ENCODE results near the gene C1orf167. TPM values are rescaled to one million over a fixed set of nuclear protein-coding genes. Genes with fewer than 3 reads are reported as not detected.

C1orf167 gene
- total RNA-seq, 1 experiment from 2014 or later, result 0.39 TPM

DNA sequence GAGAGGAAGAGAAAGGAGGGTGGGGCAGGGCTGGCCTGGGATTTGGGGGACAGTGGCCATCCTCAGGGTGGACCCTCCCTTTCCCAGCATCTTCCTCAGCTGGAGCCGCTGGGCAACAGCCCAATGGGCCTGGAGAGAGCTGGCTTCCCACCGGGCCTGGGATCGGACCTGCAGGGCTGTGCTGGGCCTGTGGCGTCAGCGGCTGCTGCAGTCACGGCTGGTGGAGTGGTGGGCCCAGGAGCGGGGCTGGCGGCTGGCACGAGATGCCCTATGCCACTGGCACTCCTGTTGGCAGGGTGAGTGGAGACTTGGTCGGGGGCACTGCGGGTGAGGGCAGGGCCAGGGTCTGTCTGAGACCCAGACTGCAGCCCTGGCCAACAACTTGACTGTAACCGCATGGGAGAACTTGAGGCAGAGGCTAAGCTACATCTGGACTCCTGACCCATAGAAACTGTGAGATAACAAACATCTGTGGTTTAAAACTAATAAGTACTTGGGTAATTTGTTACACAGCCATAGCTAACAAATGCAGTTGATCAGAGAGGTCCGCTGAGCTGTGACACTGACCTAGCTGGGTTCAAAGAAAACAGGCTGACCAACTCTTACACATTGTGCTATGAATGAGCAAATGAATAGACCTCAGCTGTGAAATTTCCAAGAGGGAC lies 17.9 kb downstream of the C1orf167 start:
- Histone ChIP-seq H2BK120ac (ENCODE audit: low read depth, low read length, poor library complexity, severe bottlenecking) (no peak overlapping the region), H3K79me1 (ENCODE audit: insufficient read depth, low read depth, low read length, poor library complexity, severe bottlenecking) (no peaks in the 10 kb centered on the region), H3K27ac (ENCODE audit: insufficient read length, low read depth, low read length) (no peak overlapping the region), H2AFZ (ENCODE audit: low read length) (no peak overlapping the region), H4K8ac (replicated peaks; ENCODE audit: insufficient read length, low read depth, low read length) (no peak overlapping the region), H3K14ac (ENCODE audit: insufficient read depth, low read length) (no peak overlapping the region), H3K18ac (ENCODE audit: insufficient read length, low read depth, low read length) (no peak overlapping the region), H2BK5ac (ENCODE audit: insufficient read length, low read length) (no peak overlapping the region), H3K79me2 (ENCODE audit: insufficient read depth, low read length) (no peaks in the 10 kb centered on the region), H2BK15ac (ENCODE audit: low read depth, low read length) (no peak overlapping the region), H3K27me3 (ENCODE audit: insufficient read depth, low read length) (no peaks in the 10 kb centered on the region), H3K23me2 (ENCODE audit: insufficient read length, low read depth, low read length, poor library complexity, severe bottlenecking) (no peaks in the 10 kb centered on the region), H3K4me1 (ENCODE audit: insufficient read depth, low read length) (no peaks in the 10 kb centered on the region), H2AK5ac (ENCODE audit: insufficient read length, low read length) (no peak overlapping the region), H3K9me3 (ENCODE audit: control insufficient read depth, low read depth, low read length) (no peaks in the 10 kb centered on the region), H3K9ac (ENCODE audit: extremely low read depth, insufficient read length, low read length) (no peak overlapping the region), H4K5ac (ENCODE audit: insufficient read length, low read depth, low read length) (no peak overlapping the region), H3T11ph (ENCODE audit: low read length) (no peak overlapping the region), H3K4ac (ENCODE audit: low read depth, low read length) (no peak overlapping the region), H4K91ac (ENCODE audit: insufficient read length, low read depth, low read length) (no peak overlapping the region), H2BK12ac (ENCODE audit: insufficient read length, low read depth, low read length) (no peak overlapping the region), H3K56ac (ENCODE audit: insufficient read length, low read depth, low read length) (no peak overlapping the region), H3K4me2 (ENCODE audit: insufficient read depth, insufficient read length, low read length) (no peak overlapping the region), H4K20me1 (ENCODE audit: control insufficient read depth, insufficient read depth, insufficient read length) (no peaks in the 10 kb centered on the region), H2BK20ac (ENCODE audit: low read depth, low read length, poor library complexity, severe bottlenecking) (no peak overlapping the region), H3K23ac (ENCODE audit: insufficient read length, low read depth, low read length) (no peak overlapping the region)
- Mint-ChIP-seq H3K4me3 (no peak overlapping the region), H3K36me3 (ENCODE audit: insufficient read depth in 1 of 3, low read depth in 3 of 3) (no peaks in the 10 kb centered on the region), H3K27me3 (ENCODE audit: low read depth) (peaks cover 4% of the 10 kb centered on the region; the same call in 1 of the 2 replicates), H3K9me3 (no peaks in the 10 kb centered on the region), H3K4me1 (peaks cover 4 to 6% of the 10 kb centered on the region in 2 experiments; a peak in 2 of 4 replicates), H3K27ac (no peak overlapping the region)
- DNase-seq, result no peak
- WGBS (ENCODE audit: extremely low coverage, insufficient read length, low lambda C conversion rate), result no CpG with 5 or more reads among the region's 13 CpGs
- TF ChIP-seq CTCF (conservative IDR thresholded peaks at IDR 0.05), result no peak
